ENCODE data around the gene MED4. TPM values are rescaled to one million over a fixed set of nuclear protein-coding genes. Genes with fewer than 3 reads are reported as not detected.

The MED4 gene
- total and polyA plus RNA-seq, 3 experiments from 2014 or later, result 61.1 to 105 (median 68.1) TPM

- H3K27ac Mint-ChIP-seq, result no peak overlapping the region
- H3K4me3 Mint-ChIP-seq, result no peak overlapping the region
- H3K27me3 Mint-ChIP-seq, result peaks cover 0 to 5% of the 10 kb centered on the region in 2 donors
- Histone ChIP-seq H3K9me3 (ENCODE audit: low read length) (no peaks in the 10 kb centered on the region), H3K4me1 (ENCODE audit: insufficient read depth, low read length) (peaks cover 12% of the 10 kb centered on the region), H3K36me3 (ENCODE audit: insufficient read depth, low read length) (no peaks in the 10 kb centered on the region), H3K27me3 (ENCODE audit: insufficient read depth, low read length, poor library complexity, severe bottlenecking) (no peaks in the 10 kb centered on the region), H3K4me3 (ENCODE audit: low read length) (no peak overlapping the region), H3K27ac (ENCODE audit: low read depth, low read length) (no peak overlapping the region)
- ChIA-PET CTCF (interaction anchor here (0.7 to 3.8 kb wide), 5 partner anchors 29 to 207 kb away, joined by 3 to 46 read pairs (median 16); partner anchors contain the start of genes ITM2B and MED4), POLR2A (interaction anchor here (1.9 to 3.0 kb wide), 2 partner anchors 107 to 109 kb away, joined by 7 to 22 read pairs; partner anchors contain the start of gene ITM2B)
- H3K9me3 Mint-ChIP-seq, result no peaks in the 10 kb centered on the region
- peaks cover 12 to 24% (median 22%) of the 10 kb centered on the region in 3 donors for H3K4me1 Mint-ChIP-seq
- H3K36me3 Mint-ChIP-seq, result peaks cover 0 to 2% (median 0%) of the 10 kb centered on the region in 3 donors
- DNase-seq, result no peak
Observed at GRCh38 chr13:48125794-48126228, 30.9 kb upstream of the MED4 start.

- ChIA-PET POLR2A (no interaction called here), CTCF (interaction anchor here (0.8 to 1.4 kb wide), 3 partner anchors 11 to 106 kb away, joined by 3 to 4 read pairs (median 4); partner anchors contain the start of gene MED4)
- H3K9me3 Mint-ChIP-seq, result no peaks in the 10 kb centered on the region
Observed at GRCh38 chr13:48123812-48124211, 28.9 kb upstream of the MED4 start.

GRCh38 chr13:48121733-48122132, 26.8 kb upstream of the MED4 start:
- no peaks in the 10 kb centered on the region for H3K9me3 ChIP-seq (ENCODE audit: low read length)
- no peak overlapping the region for H3K4me3 Mint-ChIP-seq
- peaks cover 0 to 2% (median 0%) of the 10 kb centered on the region in 3 donors for H3K36me3 Mint-ChIP-seq
- no peaks in the 10 kb centered on the region for H3K9me3 Mint-ChIP-seq
- peaks cover under 1 to 2% (median 1%) of the 10 kb centered on the region in 3 donors for H3K4me1 Mint-ChIP-seq
- no peak for DNase-seq
- peaks cover under 1 to 8% of the 10 kb centered on the region in 2 donors for H3K27me3 Mint-ChIP-seq
- peaks cover 1% of the 10 kb centered on the region for H3K4me1 ChIP-seq (ENCODE audit: insufficient read depth, low read length)
- no peak overlapping the region for H3K27ac Mint-ChIP-seq
- no peak overlapping the region for H3K27ac ChIP-seq (ENCODE audit: low read depth, low read length)
- CTCF ChIA-PET, result interaction anchor here (1.0 kb wide), 1 partner anchor 111 kb away, joined by 3 read pairs; the partner anchor contains the start of gene ITM2B
- POLR2A ChIA-PET, result no interaction called here
- H3K4me3 ChIP-seq (ENCODE audit: low read length), result no peak overlapping the region
- no peaks in the 10 kb centered on the region for H3K27me3 ChIP-seq (ENCODE audit: insufficient read depth, low read length, poor library complexity, severe bottlenecking)
- no peaks in the 10 kb centered on the region for H3K36me3 ChIP-seq (ENCODE audit: insufficient read depth, low read length)

More at GRCh38 chr13:48123812-48124211, 28.9 kb upstream of the MED4 start:
- no peak overlapping the region for H3K4me3 ChIP-seq (ENCODE audit: low read length)
- H3K27me3 ChIP-seq (ENCODE audit: insufficient read depth, low read length, poor library complexity, severe bottlenecking), result no peaks in the 10 kb centered on the region
- Mint-ChIP-seq H3K36me3 (peaks cover 0 to 2% (median 0%) of the 10 kb centered on the region in 3 donors), H3K4me1 (peaks cover 10 to 14% (median 13%) of the 10 kb centered on the region in 3 donors), H3K4me3 (no peak overlapping the region), H3K27ac (no peak overlapping the region), H3K27me3 (peaks cover 0 to 6% of the 10 kb centered on the region in 2 donors)
- H3K9me3 ChIP-seq (ENCODE audit: low read length), result no peaks in the 10 kb centered on the region
- H3K36me3 ChIP-seq (ENCODE audit: insufficient read depth, low read length), result no peaks in the 10 kb centered on the region
- no peak overlapping the region for H3K27ac ChIP-seq (ENCODE audit: low read depth, low read length)
- DNase-seq, result no peak
- H3K4me1 ChIP-seq (ENCODE audit: insufficient read depth, low read length), result peaks cover 12% of the 10 kb centered on the region

GRCh38 chr13:48120241-48120640, 25.3 kb upstream of the MED4 start:
- no peaks in the 10 kb centered on the region for H3K9me3 ChIP-seq (ENCODE audit: low read length)
- no peaks in the 10 kb centered on the region for H3K36me3 ChIP-seq (ENCODE audit: insufficient read depth, low read length)
- no peak overlapping the region for H3K27ac ChIP-seq (ENCODE audit: low read depth, low read length)
- CTCF ChIA-PET, result no interaction called here
- no peaks in the 10 kb centered on the region for H3K9me3 Mint-ChIP-seq
- H3K4me1 ChIP-seq (ENCODE audit: insufficient read depth, low read length), result no peaks in the 10 kb centered on the region
- no peaks in the 10 kb centered on the region for H3K4me1 Mint-ChIP-seq
- POLR2A ChIA-PET, result no interaction called here
- H3K27ac Mint-ChIP-seq, result no peak overlapping the region
- H3K27me3 ChIP-seq (ENCODE audit: insufficient read depth, low read length, poor library complexity, severe bottlenecking), result no peaks in the 10 kb centered on the region
- DNase-seq, result no peak
- peaks cover 0 to 4% (median 0%) of the 10 kb centered on the region in 3 donors for H3K36me3 Mint-ChIP-seq
- no peak overlapping the region for H3K4me3 ChIP-seq (ENCODE audit: low read length)
- H3K27me3 Mint-ChIP-seq, result peaks cover 6 to 11% of the 10 kb centered on the region in 2 donors
- no peak overlapping the region for H3K4me3 Mint-ChIP-seq

- peaks cover 0 to 4% (median 0%) of the 10 kb centered on the region in 3 donors for H3K4me1 Mint-ChIP-seq
- no peak overlapping the region for H3K4me3 Mint-ChIP-seq
- Histone ChIP-seq H3K4me1 (ENCODE audit: insufficient read depth, low read length) (no peaks in the 10 kb centered on the region), H3K36me3 (ENCODE audit: insufficient read depth, low read length) (no peaks in the 10 kb centered on the region), H3K9me3 (ENCODE audit: low read length) (no peaks in the 10 kb centered on the region), H3K27me3 (ENCODE audit: insufficient read depth, low read length, poor library complexity, severe bottlenecking) (no peaks in the 10 kb centered on the region), H3K27ac (ENCODE audit: low read depth, low read length) (no peak overlapping the region), H3K4me3 (ENCODE audit: low read length) (no peak overlapping the region)
- H3K36me3 Mint-ChIP-seq, result peaks cover 0 to 2% (median 0%) of the 10 kb centered on the region in 3 donors
- CTCF ChIA-PET, result interaction anchor here (1.2 kb wide), 1 partner anchor 23 kb away, joined by 3 read pairs; the partner anchor contains the start of gene MED4
- no peak overlapping the region for H3K27ac Mint-ChIP-seq
- no peaks in the 10 kb centered on the region for H3K9me3 Mint-ChIP-seq
- POLR2A ChIA-PET, result no interaction called here
- peaks cover 8 to 27% of the 10 kb centered on the region in 2 donors for H3K27me3 Mint-ChIP-seq
- DNase-seq, result no peak
Observed at GRCh38 chr13:48118030-48118429, 23.1 kb upstream of the MED4 start.

- H3K4me1 ChIP-seq (ENCODE audit: insufficient read depth, low read length), result no peaks in the 10 kb centered on the region
- no peaks in the 10 kb centered on the region for H3K9me3 Mint-ChIP-seq
- DNase-seq, result no peak
- POLR2A ChIA-PET, result no interaction called here
- H3K27me3 Mint-ChIP-seq, result peaks cover 10 to 35% of the 10 kb centered on the region in 2 donors
- CTCF ChIA-PET, result no interaction called here
- H3K27ac ChIP-seq (ENCODE audit: low read depth, low read length), result no peak overlapping the region
- H3K27ac Mint-ChIP-seq, result no peak overlapping the region
- H3K27me3 ChIP-seq (ENCODE audit: insufficient read depth, low read length, poor library complexity, severe bottlenecking), result no peaks in the 10 kb centered on the region
- peaks cover 0 to 2% (median 0%) of the 10 kb centered on the region in 3 donors for H3K36me3 Mint-ChIP-seq
- H3K36me3 ChIP-seq (ENCODE audit: insufficient read depth, low read length), result no peaks in the 10 kb centered on the region
- H3K9me3 ChIP-seq (ENCODE audit: low read length), result no peaks in the 10 kb centered on the region
- H3K4me3 Mint-ChIP-seq, result no peak overlapping the region
- H3K4me1 Mint-ChIP-seq, result peaks cover 0 to 5% (median 0%) of the 10 kb centered on the region in 3 donors
- no peak overlapping the region for H3K4me3 ChIP-seq (ENCODE audit: low read length)
Observed at GRCh38 chr13:48116808-48117207, 21.9 kb upstream of the MED4 start.

- Histone ChIP-seq H3K9me3 (ENCODE audit: low read length) (no peaks in the 10 kb centered on the region), H3K27me3 (ENCODE audit: insufficient read depth, low read length, poor library complexity, severe bottlenecking) (no peaks in the 10 kb centered on the region), H3K36me3 (ENCODE audit: insufficient read depth, low read length) (no peaks in the 10 kb centered on the region), H3K4me3 (ENCODE audit: low read length) (no peak overlapping the region), H3K4me1 (ENCODE audit: insufficient read depth, low read length) (no peaks in the 10 kb centered on the region), H3K27ac (ENCODE audit: low read depth, low read length) (no peak overlapping the region)
- H3K4me3 Mint-ChIP-seq, result no peak overlapping the region
- CTCF ChIA-PET, result no interaction called here
- peaks cover 0 to 5% (median 0%) of the 10 kb centered on the region in 3 donors for H3K4me1 Mint-ChIP-seq
- no peak for DNase-seq
- H3K36me3 Mint-ChIP-seq, result peaks cover 0 to 2% (median 0%) of the 10 kb centered on the region in 3 donors
- peaks cover 12 to 42% of the 10 kb centered on the region in 2 donors for H3K27me3 Mint-ChIP-seq
- POLR2A ChIA-PET, result no interaction called here
- no peaks in the 10 kb centered on the region for H3K9me3 Mint-ChIP-seq
- H3K27ac Mint-ChIP-seq, result peak overlapping the region in 1 of 8 donors; percentile 11
Observed at GRCh38 chr13:48113756-48114130, 18.8 kb upstream of the MED4 start.

- H3K36me3 ChIP-seq (ENCODE audit: insufficient read depth, low read length), result no peaks in the 10 kb centered on the region
- Mint-ChIP-seq H3K4me3 (no peak overlapping the region), H3K4me1 (peaks cover 0 to 5% (median 0%) of the 10 kb centered on the region in 3 donors), H3K27ac (no peak overlapping the region), H3K36me3 (peaks cover 0 to 2% (median 0%) of the 10 kb centered on the region in 3 donors), H3K27me3 (peaks cover 12 to 42% of the 10 kb centered on the region in 2 donors), H3K9me3 (no peaks in the 10 kb centered on the region)
- no peaks in the 10 kb centered on the region for H3K9me3 ChIP-seq (ENCODE audit: low read length)
- POLR2A ChIA-PET, result no interaction called here
- no peaks in the 10 kb centered on the region for H3K27me3 ChIP-seq (ENCODE audit: insufficient read depth, low read length, poor library complexity, severe bottlenecking)
- H3K27ac ChIP-seq (ENCODE audit: low read depth, low read length), result no peak overlapping the region
- H3K4me1 ChIP-seq (ENCODE audit: insufficient read depth, low read length), result no peaks in the 10 kb centered on the region
- CTCF ChIA-PET, result interaction anchor here (1.7 kb wide), 1 partner anchor 10 kb away, joined by 4 read pairs; no protein-coding TSS in a partner anchor
- no peak overlapping the region for H3K4me3 ChIP-seq (ENCODE audit: low read length)
- DNase-seq, result no peak
Observed at GRCh38 chr13:48112896-48113755, 18.2 kb upstream of the MED4 start.

Measured in CD8-positive, alpha-beta memory T cell (primary cell).